Epithelial cell of proximal tubule (primary cell): ENCODE data around the gene WDR5B. TPM values are rescaled to one million over a fixed set of nuclear protein-coding genes. Genes with fewer than 3 reads are reported as not detected.

Source experiments
- DNase-seq: peaks from one replicate; pipeline ENCODE4 v3.0.0-alpha.2; 2011; ENCODE audit warnings: low read depth
- H3K4me3 ChIP-seq: 2 replicates; pipeline ENCODE4 v1.5.1; 2011; ENCODE audit warnings: low read depth, mild to moderate bottlenecking, low read length
- CTCF ChIP-seq: conservative IDR thresholded peaks from 2 replicates; pipeline ENCODE4 v1.5.1; 2012; ENCODE audit warnings: low read depth, mild to moderate bottlenecking, low read length
- total RNA-seq: library from RNA; depleted of rRNA; stranded (reverse); fragments of >200 nt; gene quantifications from 2 replicates; pipeline ENCODE4 v1.2.3, GENCODE V29; 2015

Gene WDR5B
- total RNA-seq, 1 donor from 2014 or later: 1.3 TPM

GRCh38 chr3:122421836-122422235 is 6.0 kb upstream of the WDR5B start:
- TF ChIP-seq CTCF: no peak
- no peak overlapping the region for H3K4me3 ChIP-seq
- DNase-seq: no peak

GRCh38 chr3:122421101-122421500 is 5.2 kb upstream of the WDR5B start:
- DNase-seq: no peak
- no peak overlapping the region for H3K4me3 ChIP-seq
- TF ChIP-seq CTCF: no peak

GRCh38 chr3:122416966-122417365 is 1.1 kb upstream of the WDR5B start:
- H3K4me3 ChIP-seq: peak overlapping the region; percentile 88
- peak; percentile 23 for DNase-seq
- TF ChIP-seq CTCF: no peak

GRCh38 chr3:122415104-122415744 is 638 bp downstream of the WDR5B start:
- DNase-seq: peak; percentile 25
- peak overlapping the region; percentile 88 for H3K4me3 ChIP-seq
- no peak for TF ChIP-seq CTCF

GRCh38 chr3:122414391-122414790 is 1.5 kb downstream of the WDR5B start:
- TF ChIP-seq CTCF: no peak
- no peak for DNase-seq
- no peak overlapping the region for H3K4me3 ChIP-seq

- DNase-seq: no peak
- H3K4me3 ChIP-seq: no peak overlapping the region
- no peak for TF ChIP-seq CTCF
These were observed 5.2 kb downstream of the WDR5B start for GRCh38 chr3:122410639-122411038.

- TF ChIP-seq CTCF: no peak
- H3K4me3 ChIP-seq: no peak overlapping the region
- DNase-seq: no peak
These were observed 5.8 kb downstream of the WDR5B start for GRCh38 chr3:122410111-122410510.
